Loucy (cell line): Measurements from ENCODE around the gene CD14.

ENCODE experiments used
- EZH2phosphoT487 ChIP-seq: fragments of 200-600 bp; IDR thresholded peaks from 2 replicates; pipeline ENCODE4 v1.6.1; 2018; ENCODE audit warnings: antibody characterized with exemption, mild to moderate bottlenecking, moderate library complexity, borderline replicate concordance
- TF ChIP-seq, protein P1 (sequence below): fragments of 200-600 bp; sonication (generic); conservative IDR thresholded peaks from 2 replicates; pipeline ENCODE4 v1.5.1; 2014; ENCODE audit warnings: mild to moderate bottlenecking, antibody characterized with exemption, low read length

DNA sequence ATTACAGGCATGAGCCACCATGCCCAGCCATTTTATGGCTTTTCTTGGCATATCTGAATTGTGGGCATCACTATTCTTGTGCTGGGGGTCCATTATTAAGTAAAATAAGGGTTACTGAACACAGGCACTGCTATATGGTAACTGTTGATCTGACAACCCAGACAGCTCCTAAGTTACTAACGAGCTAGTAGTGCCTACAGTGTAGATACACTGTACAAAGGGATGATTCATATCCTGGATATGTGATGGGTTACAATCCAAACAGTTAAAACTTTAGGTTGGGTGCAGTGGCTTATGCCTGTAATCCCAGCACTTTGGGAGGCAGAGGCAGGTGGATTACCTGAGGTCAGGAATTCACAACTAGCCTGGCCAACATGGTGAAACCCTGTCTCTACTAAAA, 4.3 kb downstream of the CD14 start:
- TF ChIP-seq, protein P1, sequence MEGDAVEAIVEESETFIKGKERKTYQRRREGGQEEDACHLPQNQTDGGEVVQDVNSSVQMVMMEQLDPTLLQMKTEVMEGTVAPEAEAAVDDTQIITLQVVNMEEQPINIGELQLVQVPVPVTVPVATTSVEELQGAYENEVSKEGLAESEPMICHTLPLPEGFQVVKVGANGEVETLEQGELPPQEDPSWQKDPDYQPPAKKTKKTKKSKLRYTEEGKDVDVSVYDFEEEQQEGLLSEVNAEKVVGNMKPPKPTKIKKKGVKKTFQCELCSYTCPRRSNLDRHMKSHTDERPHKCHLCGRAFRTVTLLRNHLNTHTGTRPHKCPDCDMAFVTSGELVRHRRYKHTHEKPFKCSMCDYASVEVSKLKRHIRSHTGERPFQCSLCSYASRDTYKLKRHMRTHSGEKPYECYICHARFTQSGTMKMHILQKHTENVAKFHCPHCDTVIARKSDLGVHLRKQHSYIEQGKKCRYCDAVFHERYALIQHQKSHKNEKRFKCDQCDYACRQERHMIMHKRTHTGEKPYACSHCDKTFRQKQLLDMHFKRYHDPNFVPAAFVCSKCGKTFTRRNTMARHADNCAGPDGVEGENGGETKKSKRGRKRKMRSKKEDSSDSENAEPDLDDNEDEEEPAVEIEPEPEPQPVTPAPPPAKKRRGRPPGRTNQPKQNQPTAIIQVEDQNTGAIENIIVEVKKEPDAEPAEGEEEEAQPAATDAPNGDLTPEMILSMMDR: no peak
- no peak for TF ChIP-seq EZH2phosphoT487
